K562 (cell line): ENCODE results near the gene SMG9.

ENCODE experiments used
- EHMT2 ChIP-seq: fragments of 450-650 bp; IDR thresholded peaks from 2 replicates; pipeline ENCODE4 v1.6.1; 2018; ENCODE audit warnings: antibody characterized with exemption
- RAD51 ChIP-seq: fragments of 450-650 bp; IDR thresholded peaks from 2 replicates; pipeline ENCODE4 v1.7.1; 2016; ENCODE audit warnings: low read depth, mild to moderate bottlenecking, borderline replicate concordance
- TARDBP ChIP-seq: fragments of 450-650 bp; IDR thresholded peaks from 2 replicates; pipeline ENCODE4 v1.6.1; 2016
- TF ChIP-seq, protein P1 (sequence below), 2 experiments: IDR thresholded peaks; 2 replicates each; pipeline ENCODE4 v1.6.1; 2011; ENCODE audit warnings: borderline replicate concordance in 1 of 2, control low read depth in 1 of 2, low read depth in 1 of 2, low read length in 1 of 2, mild to moderate bottlenecking in 1 of 2, mixed read lengths in 1 of 2, moderate library complexity in 1 of 2; ENCODE audit not compliant: insufficient read depth in 1 of 2, insufficient read length in 1 of 2, poor library complexity in 1 of 2, severe bottlenecking in 1 of 2; ENCODE audit errors: extremely low read depth in 1 of 2

DNA sequence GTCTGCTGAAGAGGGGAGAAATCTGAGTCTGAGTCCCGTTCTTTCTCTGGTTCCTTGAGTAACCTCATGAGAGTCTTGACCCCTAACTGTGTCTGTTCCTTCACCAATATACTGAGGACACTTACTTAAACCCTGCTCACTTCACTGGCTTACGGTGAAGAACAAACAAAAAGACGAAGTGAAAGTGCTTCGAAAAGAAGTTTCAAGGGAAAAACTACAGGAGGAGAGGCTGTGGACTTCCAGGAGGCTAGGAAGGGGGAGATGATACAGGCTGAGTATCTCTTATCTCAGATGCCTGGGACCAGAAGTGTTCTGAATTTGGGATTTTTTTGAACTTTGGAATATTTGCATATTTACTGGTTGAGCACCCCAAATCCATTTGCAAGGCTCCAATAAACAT lies 6.1 kb downstream of the SMG9 start:
- TF ChIP-seq RAD51: no peak
- TF ChIP-seq, protein P1, sequence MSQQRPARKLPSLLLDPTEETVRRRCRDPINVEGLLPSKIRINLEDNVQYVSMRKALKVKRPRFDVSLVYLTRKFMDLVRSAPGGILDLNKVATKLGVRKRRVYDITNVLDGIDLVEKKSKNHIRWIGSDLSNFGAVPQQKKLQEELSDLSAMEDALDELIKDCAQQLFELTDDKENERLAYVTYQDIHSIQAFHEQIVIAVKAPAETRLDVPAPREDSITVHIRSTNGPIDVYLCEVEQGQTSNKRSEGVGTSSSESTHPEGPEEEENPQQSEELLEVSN (IDR thresholded peaks at IDR 0.05; ENCODE audit: borderline replicate concordance in 1 of 2, extremely low read depth in 1 of 2, insufficient read depth in 1 of 2, insufficient read length in 1 of 2, low read depth in 1 of 2, low read length in 1 of 2, poor library complexity in 1 of 2, severe bottlenecking in 1 of 2): no peak
- TF ChIP-seq TARDBP: no peak
- no peak for TF ChIP-seq EHMT2
